Activated B cell treated with CpG ODN at 0.5 μM for 24 hours (primary cell): ENCODE data around the gene GALNT2. TPM values are rescaled to one million over a fixed set of nuclear protein-coding genes. Genes with fewer than 3 reads are reported as not detected.

Experiments
- ATAC-seq: fragments of 200-7000 bp; cut with Tn5 transposase; one replicate; pipeline ENCODE4 v1.10.0; 2021; ENCODE audit warnings: low read depth, mild to moderate bottlenecking, moderate library complexity
- CTCF ChIA-PET: fragments of 350-600 bp; sonication (Branson Sonifier 250); formaldehyde crosslinking; loops from one replicate; lab custom pipeline; 2021; ENCODE audit warnings: antibody characterized with exemption; lab: Charles Lee
- POLR2A ChIA-PET: fragments of 350-600 bp; sonication (Branson Sonifier 250); formaldehyde crosslinking; loops from one replicate; lab custom pipeline; 2021; ENCODE audit warnings: antibody characterized with exemption; lab: Charles Lee
- DNase-seq: peaks from one replicate; pipeline ENCODE4 v3.0.0; 2022
- H3K27ac Mint-ChIP-seq: one replicate; pipeline ENCODE4 v1.8.0; 2020; ENCODE audit warnings: mixed read lengths
- H3K27me3 Mint-ChIP-seq: one replicate; pipeline ENCODE4 v1.8.0; 2021; ENCODE audit warnings: mixed read lengths
- H3K36me3 Mint-ChIP-seq: one replicate; pipeline ENCODE4 v1.8.0; 2021; ENCODE audit warnings: low read depth, mixed read lengths
- H3K4me1 Mint-ChIP-seq: one replicate; pipeline ENCODE4 v1.8.0; 2021; ENCODE audit warnings: mixed read lengths
- H3K4me3 Mint-ChIP-seq: one replicate; pipeline ENCODE4 v1.8.0; 2020; ENCODE audit warnings: mild to moderate bottlenecking, mixed read lengths
- H3K9me3 Mint-ChIP-seq: one replicate; pipeline ENCODE4 v1.8.0; 2020; ENCODE audit warnings: mixed read lengths
- intact Hi-C: fragments of 100-400 bp; cut with micrococcal nuclease; formaldehyde crosslinking; loops from one replicate; pipeline ENCODE4 v1.15.1; 2024
- total RNA-seq: library from RNA; stranded (reverse); gene quantifications from 2 replicates; pipeline ENCODE4 v1.2.3, GENCODE V29; 2022
- TF ChIP-seq, protein P1 (sequence below): fragments of 200-600 bp; IDR thresholded peaks from one replicate; pipeline ENCODE4 v1.8.0; 2022; ENCODE audit warnings: antibody characterized with exemption, mild to moderate bottlenecking

The GALNT2 gene
- total RNA-seq, 1 donor from 2014 or later: 108 TPM

DNA sequence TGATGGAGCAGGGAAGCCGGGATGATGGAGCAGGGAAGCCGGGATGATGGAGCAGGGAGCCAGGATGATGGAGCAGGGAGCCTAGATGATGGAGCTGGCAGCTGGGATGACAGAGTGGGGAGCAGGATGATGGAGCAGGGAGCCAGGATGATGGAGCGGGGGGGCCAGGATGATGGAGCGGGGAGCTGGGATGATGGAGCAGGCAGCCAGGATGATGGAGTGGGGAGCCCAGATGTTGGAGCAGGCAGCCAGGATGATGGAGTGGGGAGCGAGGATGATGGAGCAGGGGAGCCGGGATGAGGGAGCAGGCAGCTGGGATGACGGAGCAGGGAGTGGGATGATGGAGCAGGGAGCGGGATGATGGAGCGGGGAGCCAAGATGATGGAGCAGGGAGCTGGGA, 16.0 kb downstream of the GALNT2 start:
- POLR2A ChIA-PET: interaction anchor here (0.9 to 1.2 kb wide), 2 partner anchors 9 to 41 kb away, joined by 3 to 6 read pairs; no protein-coding TSS in a partner anchor
- Mint-ChIP-seq H3K9me3 (peaks cover 3% of the 10 kb centered on the region), H3K4me3 (no peak overlapping the region), H3K4me1 (peaks cover 51% of the 10 kb centered on the region), H3K27me3 (no peaks in the 10 kb centered on the region), H3K36me3 (peaks cover 33% of the 10 kb centered on the region), H3K27ac (peak overlapping the region; percentile 70)
- intact Hi-C loops: no loop called here
- no peak for DNase-seq
- CTCF ChIA-PET: no interaction called here
- ATAC-seq: no peak
- TF ChIP-seq, protein P1, sequence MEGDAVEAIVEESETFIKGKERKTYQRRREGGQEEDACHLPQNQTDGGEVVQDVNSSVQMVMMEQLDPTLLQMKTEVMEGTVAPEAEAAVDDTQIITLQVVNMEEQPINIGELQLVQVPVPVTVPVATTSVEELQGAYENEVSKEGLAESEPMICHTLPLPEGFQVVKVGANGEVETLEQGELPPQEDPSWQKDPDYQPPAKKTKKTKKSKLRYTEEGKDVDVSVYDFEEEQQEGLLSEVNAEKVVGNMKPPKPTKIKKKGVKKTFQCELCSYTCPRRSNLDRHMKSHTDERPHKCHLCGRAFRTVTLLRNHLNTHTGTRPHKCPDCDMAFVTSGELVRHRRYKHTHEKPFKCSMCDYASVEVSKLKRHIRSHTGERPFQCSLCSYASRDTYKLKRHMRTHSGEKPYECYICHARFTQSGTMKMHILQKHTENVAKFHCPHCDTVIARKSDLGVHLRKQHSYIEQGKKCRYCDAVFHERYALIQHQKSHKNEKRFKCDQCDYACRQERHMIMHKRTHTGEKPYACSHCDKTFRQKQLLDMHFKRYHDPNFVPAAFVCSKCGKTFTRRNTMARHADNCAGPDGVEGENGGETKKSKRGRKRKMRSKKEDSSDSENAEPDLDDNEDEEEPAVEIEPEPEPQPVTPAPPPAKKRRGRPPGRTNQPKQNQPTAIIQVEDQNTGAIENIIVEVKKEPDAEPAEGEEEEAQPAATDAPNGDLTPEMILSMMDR: no peak

DNA sequence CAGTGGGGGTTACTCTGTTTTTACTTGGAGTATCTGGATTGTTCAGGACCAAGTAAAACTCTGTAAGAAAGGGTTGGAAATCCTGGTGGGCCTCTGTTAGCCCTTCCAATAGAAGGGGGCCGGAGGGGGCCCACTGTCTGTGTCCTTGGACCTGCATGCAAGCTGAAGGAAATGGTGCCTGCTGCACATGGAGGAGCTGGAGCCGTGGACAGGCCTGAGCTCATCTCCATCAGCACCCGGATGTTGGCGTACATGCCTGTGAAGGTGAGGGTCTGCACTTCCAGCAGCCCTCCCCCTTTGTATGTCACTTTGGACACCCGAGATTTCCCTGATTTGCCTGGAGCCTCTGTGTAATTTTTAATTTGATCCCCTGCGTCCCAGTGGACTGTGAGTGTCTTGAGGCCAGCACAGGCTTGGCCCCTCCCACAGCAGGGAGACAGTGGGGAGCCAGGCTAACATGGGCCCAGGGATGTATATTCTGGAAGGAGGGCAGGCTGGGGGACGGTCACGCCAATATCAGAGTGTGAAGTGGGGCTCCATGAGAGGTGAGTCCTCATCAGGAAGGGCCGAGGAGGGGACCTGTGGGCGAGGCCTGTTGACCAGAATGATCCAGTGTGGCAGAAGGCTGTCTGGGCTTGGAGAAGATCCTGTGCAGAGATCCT, 16.8 kb downstream of the GALNT2 start:
- Mint-ChIP-seq H3K9me3 (peaks cover 3% of the 10 kb centered on the region), H3K27me3 (no peaks in the 10 kb centered on the region), H3K4me3 (no peak overlapping the region), H3K4me1 (peaks cover 53% of the 10 kb centered on the region), H3K27ac (peak overlapping the region; percentile 32), H3K36me3 (peaks cover 32% of the 10 kb centered on the region)
- DNase-seq (no peak), ATAC-seq (no peak)
- TF ChIP-seq, protein P1: no peak
- ChIA-PET CTCF (no interaction called here), POLR2A (interaction anchor here (1.2 kb wide), 1 partner anchor 40 kb away, joined by 3 read pairs; no protein-coding TSS in a partner anchor)
- intact Hi-C loops: no loop called here

DNA sequence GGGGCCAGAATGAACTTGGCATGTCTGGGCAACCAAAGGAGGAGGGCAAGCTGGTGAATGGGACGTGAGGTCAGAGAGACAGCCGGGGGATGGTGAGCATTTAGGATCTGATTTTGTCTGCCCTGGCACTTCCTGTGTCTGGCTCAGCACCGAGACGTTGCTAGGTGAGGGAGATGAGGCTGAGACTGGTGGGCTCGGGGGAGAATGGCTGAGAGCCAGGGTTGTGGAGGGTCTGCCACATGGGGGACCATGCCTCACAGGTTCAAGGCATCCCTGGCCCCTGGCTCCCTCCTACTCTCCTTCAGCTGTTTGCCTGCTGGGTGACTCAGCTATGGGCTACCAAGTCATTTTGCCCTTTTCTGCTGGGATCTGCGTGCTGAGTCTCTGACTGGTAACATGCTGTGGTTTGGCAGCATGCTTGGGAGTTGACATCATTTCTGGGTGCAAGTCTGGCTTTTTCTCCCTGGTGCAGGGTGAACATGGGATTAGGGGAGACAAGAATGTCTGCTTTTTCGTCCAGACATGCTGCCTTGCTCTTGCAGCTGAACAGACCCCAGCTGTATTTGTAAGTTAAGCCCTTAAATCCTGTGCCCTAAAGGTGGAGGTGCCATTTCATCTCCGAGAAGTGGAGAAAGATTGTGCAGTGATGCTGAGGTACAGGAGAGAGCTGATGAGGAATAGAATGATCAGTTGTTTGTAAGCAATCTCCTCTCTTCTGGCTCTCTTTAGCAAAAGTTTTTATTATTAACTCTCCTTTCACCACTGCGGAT, 17.6 kb downstream of the GALNT2 start:
- TF ChIP-seq, protein P1: no peak
- peaks cover 53% of the 10 kb centered on the region for H3K4me1 Mint-ChIP-seq
- ChIA-PET POLR2A (interaction anchor here (0.8 kb wide), 1 partner anchor 25 kb away, joined by 3 read pairs; no protein-coding TSS in a partner anchor), CTCF (no interaction called here)
- ATAC-seq: no peak
- peak overlapping the region; percentile 32 for H3K27ac Mint-ChIP-seq
- DNase-seq: no peak
- H3K27me3 Mint-ChIP-seq: no peaks in the 10 kb centered on the region
- intact Hi-C loops: no loop called here
- H3K9me3 Mint-ChIP-seq: peaks cover 3% of the 10 kb centered on the region
- no peak overlapping the region for H3K4me3 Mint-ChIP-seq
- H3K36me3 Mint-ChIP-seq: peaks cover 34% of the 10 kb centered on the region

DNA sequence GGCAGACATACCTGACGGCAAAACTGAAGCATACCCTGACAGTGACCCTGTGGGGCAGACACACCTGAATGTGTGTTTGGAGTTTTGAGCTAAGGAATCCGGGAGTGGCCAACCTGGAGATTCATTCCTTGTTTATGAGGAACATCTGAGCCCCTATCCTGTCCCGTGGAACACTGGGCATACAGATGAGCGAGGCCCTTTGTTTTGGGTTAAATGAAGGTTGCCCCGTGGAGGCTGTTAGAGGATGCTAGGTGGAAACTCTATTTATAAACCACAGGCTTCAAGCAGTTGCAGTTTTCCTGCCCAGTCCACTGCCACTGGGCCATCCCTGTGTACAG, 18.1 kb downstream of the GALNT2 start:
- H3K36me3 Mint-ChIP-seq: peaks cover 34% of the 10 kb centered on the region

More for the DNA sequence above, 18.1 kb downstream of the GALNT2 start:
- H3K4me1 Mint-ChIP-seq: peaks cover 47% of the 10 kb centered on the region
- TF ChIP-seq, protein P1: no peak
- no peak overlapping the region for H3K4me3 Mint-ChIP-seq
- intact Hi-C loops: no loop called here
- DNase-seq (no peak), ATAC-seq (no peak)
- peaks cover 3% of the 10 kb centered on the region for H3K9me3 Mint-ChIP-seq
- POLR2A ChIA-PET: interaction anchor here (0.8 kb wide), 1 partner anchor 25 kb away, joined by 3 read pairs; no protein-coding TSS in a partner anchor
- H3K27ac Mint-ChIP-seq: no peak overlapping the region
- no peaks in the 10 kb centered on the region for H3K27me3 Mint-ChIP-seq
- CTCF ChIA-PET: no interaction called here
